ENCODE data around the gene MAGEA9.
"Not testable (repeated sequence)": the region's sequence is repeated elsewhere in the genome, so short reads cannot be mapped to it uniquely, and the experiment has no call there.

Gene MAGEA9

DNA sequence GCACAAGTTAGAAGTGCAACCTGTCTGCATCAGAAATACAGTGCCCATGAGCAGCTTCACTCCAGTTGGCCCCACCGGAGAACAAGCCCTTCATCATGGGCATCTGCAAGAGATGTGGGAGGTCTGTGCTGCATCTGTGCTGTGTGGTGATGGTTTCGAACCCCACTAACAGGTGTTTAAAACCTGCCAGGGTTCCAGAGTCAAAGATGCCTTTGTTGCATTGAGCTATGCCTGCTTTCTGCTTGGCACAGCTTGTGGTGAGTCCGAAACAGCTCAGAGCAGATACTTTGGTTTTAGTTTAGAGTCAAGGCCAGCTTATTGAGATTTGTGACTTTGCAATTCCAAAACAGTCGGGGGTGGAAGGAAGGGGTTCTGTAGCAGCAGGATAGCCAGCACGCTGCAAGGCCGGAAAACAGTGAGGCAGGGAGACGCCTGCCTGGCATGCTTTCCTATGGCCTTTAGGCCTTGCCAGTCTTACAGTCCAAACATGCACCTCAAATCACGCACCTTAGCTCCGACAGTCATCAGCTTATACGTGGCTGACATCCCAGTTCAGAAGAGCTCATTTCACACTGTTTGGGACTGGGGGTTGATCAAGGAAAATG is 21.8 kb downstream of the MAGEA9 start:
- no peak for DNase-seq
- in situ Hi-C loops (cut with HindIII; ENCODE audit: low pct_ligation_motif_present, low pct_unique_long_range_greater_than_20kb, low sequenced_read_pairs): no loop called here

- in situ Hi-C loops (cut with HindIII; ENCODE audit: low pct_ligation_motif_present, low pct_unique_long_range_greater_than_20kb, low sequenced_read_pairs): no loop called here
These were observed 22.4 kb downstream of the MAGEA9 start for GRCh38 chrX:149804102-149804501.

GRCh38 chrX:149807747-149808458 is 26.2 kb downstream of the MAGEA9 start:
- in situ Hi-C loops (cut with HindIII; ENCODE audit: low pct_ligation_motif_present, low pct_unique_long_range_greater_than_20kb, low sequenced_read_pairs): no loop called here
- DNase-seq: no peak

More at GRCh38 chrX:149804102-149804501, 22.4 kb downstream of the MAGEA9 start:
- no peak for DNase-seq

DNA sequence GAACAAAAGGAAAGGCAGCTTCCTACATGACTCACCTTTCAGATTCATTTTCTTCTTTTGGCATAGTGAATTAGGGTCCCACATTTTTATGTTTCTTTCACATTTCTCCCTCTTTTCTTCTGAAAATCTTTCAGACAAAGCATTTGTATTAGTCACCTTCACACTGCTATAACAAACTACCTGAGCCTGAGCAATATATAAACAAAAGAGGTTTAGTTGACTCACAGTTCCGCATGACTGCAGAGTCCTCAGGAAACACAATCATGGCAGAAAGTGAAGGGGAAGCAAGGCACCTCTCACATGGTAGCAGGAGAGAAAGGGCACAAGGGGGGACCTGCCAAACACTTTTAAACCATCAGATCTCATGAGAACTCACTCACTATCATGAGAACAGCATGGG is 36.9 kb downstream of the MAGEA9 start:
- no peak for DNase-seq
- in situ Hi-C loops (cut with HindIII; ENCODE audit: low pct_ligation_motif_present, low pct_unique_long_range_greater_than_20kb, low sequenced_read_pairs): no loop called here

- DNase-seq: no peak
- in situ Hi-C loops (cut with HindIII; ENCODE audit: low pct_ligation_motif_present, low pct_unique_long_range_greater_than_20kb, low sequenced_read_pairs): no loop called here
These were observed 37.6 kb downstream of the MAGEA9 start for GRCh38 chrX:149819371-149819770.

DNA sequence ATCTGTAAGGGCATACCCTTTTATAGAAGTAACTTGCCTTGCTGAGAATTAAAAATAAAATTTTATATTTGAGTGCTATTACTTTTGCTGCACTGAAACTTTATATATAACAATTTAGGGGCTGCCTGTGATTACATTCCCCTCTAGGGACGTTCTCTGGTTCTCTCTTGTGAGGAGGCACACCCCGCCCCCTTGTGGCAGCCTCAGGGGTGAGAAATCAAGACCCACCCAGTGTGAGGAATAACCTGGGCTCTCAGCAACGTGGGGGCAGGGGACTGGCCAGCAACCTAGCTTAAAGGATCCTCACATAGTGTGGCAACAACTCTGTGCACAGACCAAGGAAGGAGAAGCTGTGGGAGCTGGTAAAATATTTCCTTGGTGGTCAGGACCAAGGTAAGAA is 43.7 kb downstream of the MAGEA9 start:
- peak; percentile 12 for DNase-seq
- in situ Hi-C loops (cut with HindIII; ENCODE audit: low pct_ligation_motif_present, low pct_unique_long_range_greater_than_20kb, low sequenced_read_pairs): no loop called here

DNA sequence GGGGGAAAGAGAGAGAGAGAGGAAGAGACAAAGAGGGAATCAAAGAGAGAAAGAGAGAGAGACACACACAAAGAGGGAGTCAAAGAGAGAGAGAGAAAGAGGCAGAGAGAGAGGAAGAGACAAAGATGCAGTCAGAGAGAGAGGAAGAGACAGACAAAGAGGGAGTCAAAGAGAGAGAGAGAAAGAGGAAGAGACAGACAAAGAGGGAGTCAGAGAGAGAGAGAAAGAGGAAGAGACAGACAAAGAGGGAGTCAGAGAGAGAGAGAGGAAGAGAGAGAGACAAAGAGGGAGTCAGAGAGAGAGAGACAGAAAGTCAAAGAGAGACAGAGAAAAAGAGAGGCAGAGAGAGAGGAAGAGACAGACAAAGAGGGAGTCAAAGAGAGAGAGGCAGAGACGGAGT is 45.5 kb downstream of the MAGEA9 start:
- in situ Hi-C loops (cut with HindIII; ENCODE audit: low pct_ligation_motif_present, low pct_unique_long_range_greater_than_20kb, low sequenced_read_pairs): no loop called here

GRCh38 chrX:149829751-149830191 is 48.0 kb downstream of the MAGEA9 start:
- in situ Hi-C loops (cut with HindIII; ENCODE audit: low pct_ligation_motif_present, low pct_unique_long_range_greater_than_20kb, low sequenced_read_pairs): no loop called here
- DNase-seq: peak; percentile 15

More for the DNA sequence above, 45.5 kb downstream of the MAGEA9 start:
- DNase-seq: no peak

- peak; percentile 40 for DNase-seq
- in situ Hi-C loops (cut with HindIII; ENCODE audit: low pct_ligation_motif_present, low pct_unique_long_range_greater_than_20kb, low sequenced_read_pairs): no loop called here
These were observed 48.6 kb downstream of the MAGEA9 start for GRCh38 chrX:149830192-149830873.

- in situ Hi-C loops (cut with HindIII; ENCODE audit: low pct_ligation_motif_present, low pct_unique_long_range_greater_than_20kb, low sequenced_read_pairs): no loop called here
- DNase-seq: no peak
These were observed 49.7 kb downstream of the MAGEA9 start for GRCh38 chrX:149831473-149831872.

- DNase-seq; in situ Hi-C loops (cut with HindIII; ENCODE audit: low pct_ligation_motif_present, low pct_unique_long_range_greater_than_20kb, low sequenced_read_pairs): not testable (repeated sequence)
These were observed 55.0 kb downstream of the MAGEA9 start for GRCh38 chrX:149836728-149837127.

GRCh38 chrX:149837167-149837566 is 55.4 kb downstream of the MAGEA9 start:
- in situ Hi-C loops (cut with HindIII; ENCODE audit: low pct_ligation_motif_present, low pct_unique_long_range_greater_than_20kb, low sequenced_read_pairs): no loop called here
- no peak for DNase-seq
